ENCODE data around the gene MYLK4. TPM values are rescaled to one million over a fixed set of nuclear protein-coding genes. Genes with fewer than 3 reads are reported as not detected.

Gene MYLK4
- total RNA-seq, 4 donors from 2014 or later, result 0.33 to 0.45 (median 0.38) TPM

DNA sequence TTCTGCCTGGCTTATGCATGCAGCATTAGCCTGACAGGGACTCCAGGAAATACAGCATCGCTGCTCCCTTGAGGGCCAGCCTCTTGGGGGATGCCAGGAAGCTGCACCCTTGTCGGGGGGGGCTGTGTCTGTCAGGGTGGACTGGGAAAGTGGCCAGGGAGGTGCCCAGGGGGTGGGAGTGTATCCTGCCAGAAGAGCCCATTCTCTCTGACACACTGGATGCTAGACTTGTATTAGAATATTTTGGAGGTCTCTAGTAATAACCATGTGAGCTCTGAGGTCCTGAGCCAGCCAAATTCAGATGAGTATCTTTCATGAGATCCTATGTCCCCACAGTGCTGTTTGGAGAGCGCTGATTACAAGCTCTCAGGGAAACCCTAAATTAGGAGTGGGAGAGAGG is 89.1 kb downstream of the MYLK4 start:
- intact Hi-C loops (cut with DNase I), result no loop called here
- no peak for TF ChIP-seq EP300 (IDR thresholded peaks at IDR 0.05)
- no peak for TF ChIP-seq POLR2AphosphoS5 (IDR thresholded peaks at IDR 0.05)
- TF ChIP-seq, protein P1, sequence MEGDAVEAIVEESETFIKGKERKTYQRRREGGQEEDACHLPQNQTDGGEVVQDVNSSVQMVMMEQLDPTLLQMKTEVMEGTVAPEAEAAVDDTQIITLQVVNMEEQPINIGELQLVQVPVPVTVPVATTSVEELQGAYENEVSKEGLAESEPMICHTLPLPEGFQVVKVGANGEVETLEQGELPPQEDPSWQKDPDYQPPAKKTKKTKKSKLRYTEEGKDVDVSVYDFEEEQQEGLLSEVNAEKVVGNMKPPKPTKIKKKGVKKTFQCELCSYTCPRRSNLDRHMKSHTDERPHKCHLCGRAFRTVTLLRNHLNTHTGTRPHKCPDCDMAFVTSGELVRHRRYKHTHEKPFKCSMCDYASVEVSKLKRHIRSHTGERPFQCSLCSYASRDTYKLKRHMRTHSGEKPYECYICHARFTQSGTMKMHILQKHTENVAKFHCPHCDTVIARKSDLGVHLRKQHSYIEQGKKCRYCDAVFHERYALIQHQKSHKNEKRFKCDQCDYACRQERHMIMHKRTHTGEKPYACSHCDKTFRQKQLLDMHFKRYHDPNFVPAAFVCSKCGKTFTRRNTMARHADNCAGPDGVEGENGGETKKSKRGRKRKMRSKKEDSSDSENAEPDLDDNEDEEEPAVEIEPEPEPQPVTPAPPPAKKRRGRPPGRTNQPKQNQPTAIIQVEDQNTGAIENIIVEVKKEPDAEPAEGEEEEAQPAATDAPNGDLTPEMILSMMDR (IDR thresholded peaks at IDR 0.05), result no peak
- TF ChIP-seq POLR2A (IDR thresholded peaks at IDR 0.05; ENCODE audit: low read depth), result no peak
- no peaks in the 10 kb centered on the region for H3K27me3 ChIP-seq
- H3K9me3 ChIP-seq, result no peaks in the 10 kb centered on the region
- H3K27ac ChIP-seq (replicated peaks in 1 of 4), result no peak overlapping the region
- 88% methylated on average over 3 of the region's 3 CpGs for WGBS
- H3K4me1 ChIP-seq, result peaks cover 0 to 6% (median under 1%) of the 10 kb centered on the region in 4 donors
- H3K36me3 ChIP-seq, result no peaks in the 10 kb centered on the region
- DNase-seq (ENCODE audit: extremely low spot score), result peak; percentile 90
- no peak overlapping the region for H3K4me3 ChIP-seq

DNA sequence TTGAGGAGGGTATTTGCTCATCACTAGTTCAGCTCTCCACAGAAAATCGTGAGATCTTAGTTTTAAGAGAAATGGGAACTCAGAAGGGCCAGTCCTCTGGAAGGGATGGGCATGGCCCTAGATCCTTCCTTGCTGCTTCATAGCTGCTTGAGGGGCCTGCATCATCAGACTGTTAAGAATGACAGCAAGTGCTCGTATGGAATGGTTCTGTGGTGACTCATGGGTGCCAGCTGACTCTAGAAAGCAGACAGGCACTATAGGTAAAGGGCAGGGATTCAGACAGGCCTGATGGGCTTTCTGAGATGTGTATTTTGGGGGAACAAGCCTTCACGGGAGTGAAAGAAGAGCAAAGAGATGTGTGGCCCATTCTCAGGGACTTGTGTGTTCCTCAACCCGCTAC is 90.8 kb downstream of the MYLK4 start:
- intact Hi-C loops (cut with DNase I), result no loop called here
- no peak overlapping the region for H3K4me3 ChIP-seq
- H3K4me1 ChIP-seq, result peaks cover 0 to 5% (median 0%) of the 10 kb centered on the region in 4 donors
- 83% methylated on average over 4 of the region's 4 CpGs for WGBS
- H3K9me3 ChIP-seq, result no peaks in the 10 kb centered on the region
- H3K36me3 ChIP-seq, result no peaks in the 10 kb centered on the region
- no peaks in the 10 kb centered on the region for H3K27me3 ChIP-seq
- peak; percentile 74 for DNase-seq (ENCODE audit: extremely low spot score)
- no peak overlapping the region for H3K27ac ChIP-seq (replicated peaks in 1 of 4)
- TF ChIP-seq, protein P1 (IDR thresholded peaks at IDR 0.05), result no peak
- TF ChIP-seq EP300 (IDR thresholded peaks at IDR 0.05), result no peak
- TF ChIP-seq POLR2A (IDR thresholded peaks at IDR 0.05; ENCODE audit: low read depth), result no peak
- no peak for TF ChIP-seq POLR2AphosphoS5 (IDR thresholded peaks at IDR 0.05)

DNA sequence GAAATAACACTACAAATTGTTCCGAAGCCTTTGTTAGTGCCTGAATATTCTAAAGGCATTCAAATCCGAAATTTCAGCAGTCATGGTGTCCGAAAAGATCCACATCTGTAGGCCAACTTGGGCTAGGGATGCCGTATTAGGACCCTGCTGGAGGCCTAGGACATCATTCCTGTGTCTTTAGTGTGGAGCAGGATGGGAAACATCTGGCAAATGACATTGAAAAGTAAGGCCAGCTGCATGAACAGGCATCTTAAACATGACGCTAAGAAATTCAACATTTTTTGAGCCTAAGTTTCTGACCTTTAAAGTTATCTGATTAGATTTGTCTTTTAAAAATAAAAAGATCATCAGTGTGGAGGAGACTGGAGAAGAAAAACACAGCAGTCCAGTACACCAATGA is 91.3 kb downstream of the MYLK4 start:
- Histone ChIP-seq H3K36me3 (no peaks in the 10 kb centered on the region), H3K27me3 (no peaks in the 10 kb centered on the region), H3K27ac (replicated peaks in 1 of 4) (no peak overlapping the region), H3K4me3 (no peak overlapping the region), H3K4me1 (peaks cover 0 to 5% (median 0%) of the 10 kb centered on the region in 4 donors), H3K9me3 (no peaks in the 10 kb centered on the region)
- TF ChIP-seq EP300 (IDR thresholded peaks at IDR 0.05) (no peak), POLR2A (IDR thresholded peaks at IDR 0.05; ENCODE audit: low read depth) (no peak), POLR2AphosphoS5 (IDR thresholded peaks at IDR 0.05) (no peak)
- TF ChIP-seq, protein P1 (IDR thresholded peaks at IDR 0.05), result no peak
- DNase-seq (ENCODE audit: extremely low spot score), result no peak
- WGBS, result 82% methylated on average over 5 of the region's 5 CpGs
- intact Hi-C loops (cut with DNase I), result no loop called here

DNA sequence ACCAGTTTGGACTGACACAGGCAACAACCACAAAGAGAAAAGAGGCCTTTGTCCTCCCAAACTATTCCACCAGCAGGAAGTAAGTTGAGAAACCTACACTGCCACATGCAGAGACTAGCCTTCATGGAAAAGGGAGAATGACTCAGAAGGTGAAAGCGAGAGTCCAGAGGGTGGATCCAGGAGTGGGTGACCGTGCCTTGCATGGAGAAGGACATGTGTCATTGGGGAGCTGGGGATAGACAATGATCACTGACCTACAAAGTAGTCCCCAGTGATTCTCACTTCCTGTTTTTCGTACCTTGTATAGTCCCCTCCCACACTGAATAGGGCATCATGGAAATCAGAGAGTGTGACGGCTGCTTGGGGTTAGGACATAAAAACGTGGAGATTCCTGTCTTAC is 91.9 kb downstream of the MYLK4 start:
- Histone ChIP-seq H3K9me3 (no peaks in the 10 kb centered on the region), H3K27me3 (no peaks in the 10 kb centered on the region), H3K27ac (replicated peaks in 1 of 4) (no peak overlapping the region), H3K4me1 (peaks cover 0 to 5% (median 0%) of the 10 kb centered on the region in 4 donors), H3K4me3 (no peak overlapping the region), H3K36me3 (no peaks in the 10 kb centered on the region)
- WGBS, result 70% methylated on average over 5 of the region's 5 CpGs
- DNase-seq (ENCODE audit: extremely low spot score), result peak; percentile 88
- intact Hi-C loops (cut with DNase I), result no loop called here
- TF ChIP-seq POLR2A (IDR thresholded peaks at IDR 0.05; ENCODE audit: low read depth), result no peak
- TF ChIP-seq, protein P1 (IDR thresholded peaks at IDR 0.05), result no peak
- TF ChIP-seq POLR2AphosphoS5 (IDR thresholded peaks at IDR 0.05), result no peak
- TF ChIP-seq EP300 (IDR thresholded peaks at IDR 0.05), result no peak

DNA sequence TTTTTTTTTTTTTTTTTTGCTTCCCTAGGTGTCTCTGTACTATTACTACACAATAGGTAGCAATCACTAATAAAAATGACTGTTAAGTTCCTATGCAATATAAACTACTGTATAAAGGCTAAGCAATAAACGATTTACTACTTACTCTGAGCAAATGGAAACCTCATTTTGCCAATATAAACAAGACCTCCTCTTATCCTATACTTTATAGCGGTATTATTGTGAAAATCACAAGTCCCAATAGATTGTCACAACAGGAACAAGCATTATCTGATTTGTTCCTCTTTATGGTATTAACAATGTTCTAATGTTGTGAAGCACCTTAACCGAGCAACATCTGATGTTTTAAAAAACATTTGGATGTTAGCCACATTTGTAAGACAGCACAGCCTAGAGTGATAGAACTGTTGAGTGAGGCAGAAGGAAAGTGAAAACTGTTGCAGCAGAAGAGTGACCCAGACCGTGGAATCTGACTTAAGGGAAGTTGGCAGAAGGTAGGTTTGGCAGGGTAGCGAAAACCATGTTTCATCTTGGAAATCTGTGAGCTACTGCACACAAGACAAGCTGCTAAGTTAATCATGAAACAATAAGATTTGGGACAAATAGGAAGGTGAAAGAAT is 94.2 kb downstream of the MYLK4 start:
- intact Hi-C loops (cut with DNase I), result no loop called here
- no peak overlapping the region for H3K27ac ChIP-seq (replicated peaks in 1 of 4)
- no peak overlapping the region for H3K4me3 ChIP-seq
- H3K9me3 ChIP-seq, result no peaks in the 10 kb centered on the region
- DNase-seq (ENCODE audit: extremely low spot score), result peak; percentile 45
- 48% methylated on average over 5 of the region's 5 CpGs for WGBS
- H3K36me3 ChIP-seq, result no peaks in the 10 kb centered on the region
- H3K4me1 ChIP-seq, result peaks cover 0 to 5% (median 0%) of the 10 kb centered on the region in 4 donors
- H3K27me3 ChIP-seq, result no peaks in the 10 kb centered on the region
- TF ChIP-seq, protein P1 (IDR thresholded peaks at IDR 0.05), result no peak
- TF ChIP-seq EP300 (IDR thresholded peaks at IDR 0.05), result no peak
- no peak for TF ChIP-seq POLR2A (IDR thresholded peaks at IDR 0.05; ENCODE audit: low read depth)
- no peak for TF ChIP-seq POLR2AphosphoS5 (IDR thresholded peaks at IDR 0.05)
